ENCODE results near the gene CRTC2. TPM values are rescaled to one million over a fixed set of nuclear protein-coding genes. Genes with fewer than 3 reads are reported as not detected.
"Not testable (repeated sequence)": the region's sequence is repeated elsewhere in the genome, so short reads cannot be mapped to it uniquely, and the experiment has no call there.

The CRTC2 gene
- total RNA-seq, 1 donor = 6.0 TPM

DNA sequence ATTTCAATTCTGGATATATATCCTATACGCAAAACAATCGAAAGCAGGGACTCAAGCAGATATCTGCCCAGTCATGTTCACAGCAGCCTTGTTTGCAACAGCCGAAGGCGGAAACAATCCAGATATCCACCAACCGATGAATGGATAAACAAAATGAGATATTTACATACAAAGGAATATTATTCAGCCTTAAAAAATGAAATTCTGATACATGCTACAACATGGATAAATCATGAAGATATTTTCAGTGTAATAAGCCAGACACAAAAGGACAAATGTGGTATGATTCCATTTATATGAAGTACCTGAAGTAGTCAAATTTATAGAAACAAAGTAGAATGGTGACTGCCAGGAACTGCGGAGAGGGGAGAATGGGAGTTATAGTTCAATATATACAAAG, 51.3 kb downstream of the CRTC2 start:
- DNase-seq (ENCODE audit: low read depth) = no peak
- TF ChIP-seq, protein P1, sequence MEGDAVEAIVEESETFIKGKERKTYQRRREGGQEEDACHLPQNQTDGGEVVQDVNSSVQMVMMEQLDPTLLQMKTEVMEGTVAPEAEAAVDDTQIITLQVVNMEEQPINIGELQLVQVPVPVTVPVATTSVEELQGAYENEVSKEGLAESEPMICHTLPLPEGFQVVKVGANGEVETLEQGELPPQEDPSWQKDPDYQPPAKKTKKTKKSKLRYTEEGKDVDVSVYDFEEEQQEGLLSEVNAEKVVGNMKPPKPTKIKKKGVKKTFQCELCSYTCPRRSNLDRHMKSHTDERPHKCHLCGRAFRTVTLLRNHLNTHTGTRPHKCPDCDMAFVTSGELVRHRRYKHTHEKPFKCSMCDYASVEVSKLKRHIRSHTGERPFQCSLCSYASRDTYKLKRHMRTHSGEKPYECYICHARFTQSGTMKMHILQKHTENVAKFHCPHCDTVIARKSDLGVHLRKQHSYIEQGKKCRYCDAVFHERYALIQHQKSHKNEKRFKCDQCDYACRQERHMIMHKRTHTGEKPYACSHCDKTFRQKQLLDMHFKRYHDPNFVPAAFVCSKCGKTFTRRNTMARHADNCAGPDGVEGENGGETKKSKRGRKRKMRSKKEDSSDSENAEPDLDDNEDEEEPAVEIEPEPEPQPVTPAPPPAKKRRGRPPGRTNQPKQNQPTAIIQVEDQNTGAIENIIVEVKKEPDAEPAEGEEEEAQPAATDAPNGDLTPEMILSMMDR (IDR thresholded peaks at IDR 0.05; ENCODE audit: insufficient read depth, low read depth, low read length) = no peak
- no peak overlapping the region for H3K4me3 ChIP-seq (ENCODE audit: low read depth, low read length)

DNA sequence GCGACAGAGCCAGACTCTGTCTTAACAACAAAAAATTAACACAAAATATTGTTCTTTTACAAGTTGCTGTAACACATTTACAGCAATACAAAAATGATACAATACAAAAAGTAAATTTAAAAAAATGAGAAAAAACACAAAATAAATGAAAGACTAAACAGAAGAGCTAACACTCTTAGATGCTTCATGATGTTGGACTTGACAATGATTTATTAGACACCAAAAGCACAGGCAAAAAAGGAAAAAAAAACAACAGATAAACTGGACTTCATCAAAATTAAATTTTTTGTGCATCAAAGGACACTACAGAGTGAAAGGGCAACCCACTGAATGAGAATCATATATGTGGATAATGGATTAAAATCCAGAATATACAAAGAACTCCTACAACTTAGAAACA, 52.0 kb downstream of the CRTC2 start:
- DNase-seq (ENCODE audit: low read depth) = no peak
- TF ChIP-seq, protein P1 (IDR thresholded peaks at IDR 0.05; ENCODE audit: insufficient read depth, low read depth, low read length) = no peak

GRCh38 chr1:153905908-153906307, 52.5 kb downstream of the CRTC2 start:
- H3K4me3 ChIP-seq (ENCODE audit: low read depth, low read length); DNase-seq (ENCODE audit: low read depth): not testable (repeated sequence)

More for the DNA sequence above, 52.0 kb downstream of the CRTC2 start:
- no peak overlapping the region for H3K4me3 ChIP-seq (ENCODE audit: low read depth, low read length)

- TF ChIP-seq, protein P1 (IDR thresholded peaks at IDR 0.05; ENCODE audit: insufficient read depth, low read depth, low read length) = no peak
- no peak overlapping the region for H3K4me3 ChIP-seq (ENCODE audit: low read depth, low read length)
- no peak for DNase-seq (ENCODE audit: low read depth)
Measured at GRCh38 chr1:153903841-153904455, 54.5 kb downstream of the CRTC2 start.

GRCh38 chr1:153899509-153899908, 58.9 kb downstream of the CRTC2 start:
- no peak for DNase-seq (ENCODE audit: low read depth)
- TF ChIP-seq, protein P1 (IDR thresholded peaks at IDR 0.05; ENCODE audit: insufficient read depth, low read depth, low read length) = no peak
- H3K4me3 ChIP-seq (ENCODE audit: low read depth, low read length) = no peak overlapping the region

Small RNA genes lying within 50 kb of the gene (small RNA-seq; reads per million reads assigned to genes)
- gene MIR6737 = not detected

Other genes starting within 250 kb of the CRTC2 start
- gene INTS3, start 230.6 kb downstream of the CRTC2 start, total RNA-seq = 37.0 and 51.4 TPM in 2 replicates
- 6.9 and 14.8 TPM in 2 replicates for gene SLC27A3, start 183.2 kb downstream of the CRTC2 start, total RNA-seq
- gene GATAD2B, start 35.6 kb downstream of the CRTC2 start, total RNA-seq = 6.8 and 8.6 TPM in 2 replicates
- 27.6 and 29.0 TPM in 2 replicates for gene DENND4B, start 11.9 kb downstream of the CRTC2 start, total RNA-seq
- 127 and 153 TPM in 2 replicates for gene SLC39A1, start 4.9 kb upstream of the CRTC2 start, total RNA-seq
- gene CREB3L4, start 9.3 kb upstream of the CRTC2 start, total RNA-seq = 3.9 TPM in 2 replicates
- gene JTB, start 19.1 kb upstream of the CRTC2 start, total RNA-seq = 128 and 135 TPM in 2 replicates
- gene RAB13, start 27.7 kb upstream of the CRTC2 start, total RNA-seq = 36.7 and 37.7 TPM in 2 replicates
- gene RPS27, start 32.1 kb upstream of the CRTC2 start, total RNA-seq = 1,538 and 2,013 TPM in 2 replicates
- gene NUP210L, start 196.5 kb upstream of the CRTC2 start, total RNA-seq = under 0.01 TPM in 1 of 2 replicates, not detected in the other
- gene TPM3, start 233.5 kb upstream of the CRTC2 start, total RNA-seq = 333 and 503 TPM in 2 replicates
- gene CFAP141, start 247.7 kb upstream of the CRTC2 start, total RNA-seq = not detected in 2 replicates

Measured in fibroblast of villous mesenchyme (primary cell).